ENCODE results near the gene NACAD.

GRCh38 chr7:45092100-45092930 is 3.5 kb upstream of the NACAD start:
- no peak for TF ChIP-seq POLR2A (IDR thresholded peaks at IDR 0.05)
- TF ChIP-seq, protein P1, sequence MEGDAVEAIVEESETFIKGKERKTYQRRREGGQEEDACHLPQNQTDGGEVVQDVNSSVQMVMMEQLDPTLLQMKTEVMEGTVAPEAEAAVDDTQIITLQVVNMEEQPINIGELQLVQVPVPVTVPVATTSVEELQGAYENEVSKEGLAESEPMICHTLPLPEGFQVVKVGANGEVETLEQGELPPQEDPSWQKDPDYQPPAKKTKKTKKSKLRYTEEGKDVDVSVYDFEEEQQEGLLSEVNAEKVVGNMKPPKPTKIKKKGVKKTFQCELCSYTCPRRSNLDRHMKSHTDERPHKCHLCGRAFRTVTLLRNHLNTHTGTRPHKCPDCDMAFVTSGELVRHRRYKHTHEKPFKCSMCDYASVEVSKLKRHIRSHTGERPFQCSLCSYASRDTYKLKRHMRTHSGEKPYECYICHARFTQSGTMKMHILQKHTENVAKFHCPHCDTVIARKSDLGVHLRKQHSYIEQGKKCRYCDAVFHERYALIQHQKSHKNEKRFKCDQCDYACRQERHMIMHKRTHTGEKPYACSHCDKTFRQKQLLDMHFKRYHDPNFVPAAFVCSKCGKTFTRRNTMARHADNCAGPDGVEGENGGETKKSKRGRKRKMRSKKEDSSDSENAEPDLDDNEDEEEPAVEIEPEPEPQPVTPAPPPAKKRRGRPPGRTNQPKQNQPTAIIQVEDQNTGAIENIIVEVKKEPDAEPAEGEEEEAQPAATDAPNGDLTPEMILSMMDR (IDR thresholded peaks at IDR 0.05) = no peak

All from Peyer's patch (tissue), 4 donors.